HepG2 (cell line): ENCODE measurements around the gene SDK1. TPM values are rescaled to one million over a fixed set of nuclear protein-coding genes. Genes with fewer than 3 reads are reported as not detected.

Experiments
- GPN1 ChIP-seq: sonication (generic); formaldehyde crosslinking; IDR thresholded peaks from 2 replicates; pipeline ENCODE4 v1.5.1; 2020; ENCODE audit warnings: missing genetic modification reagents, borderline replicate concordance
- IRF2 ChIP-seq: IDR thresholded peaks from 2 replicates; pipeline ENCODE4 v1.6.1; 2018; ENCODE audit warnings: missing genetic modification reagents, missing compliant biosample characterization
- SP5 ChIP-seq: IDR thresholded peaks from 2 replicates; pipeline ENCODE4 v1.6.1; 2016; ENCODE audit warnings: low read depth, borderline replicate concordance
- ZHX2 ChIP-seq, 2 experiments: sonication (generic) in 1 of 2; formaldehyde crosslinking in 1 of 2; IDR thresholded peaks; 2 replicates each; pipeline versions ENCODE4 v1.6.1 to v1.9.0; 2014 to 2022; ENCODE audit warnings: antibody characterized with exemption in 1 of 2, borderline replicate concordance in 1 of 2, inconsistent platforms in 1 of 2, low read depth in 1 of 2, missing genetic modification reagents in 1 of 2
- ZNF597 ChIP-seq: sonication (generic); formaldehyde crosslinking; IDR thresholded peaks from 2 replicates; pipeline ENCODE4 v1.5.0; 2020; ENCODE audit warnings: missing genetic modification reagents
- ZNF644 ChIP-seq: IDR thresholded peaks from 2 replicates; pipeline ENCODE4 v1.6.1; 2016; ENCODE audit warnings: low read depth
- ZNF782 ChIP-seq: sonication (generic); formaldehyde crosslinking; IDR thresholded peaks from 2 replicates; pipeline ENCODE4 v1.4.0; 2020; ENCODE audit warnings: missing genetic modification reagents, mild to moderate bottlenecking, borderline replicate concordance
- polyA plus RNA-seq, 8 experiments: library from polyadenylated mRNA; depleted of rRNA in 3 of 8; stranded (reverse) in 7 of 8; unstranded in 1 of 8; fragments of >200 nt; fragmentation: Illumina TruSeq in 4 of 8; extraction: Trizol in 4 of 8; gene quantifications; 2 replicates each; pipeline versions ENCODE4 v1.2.1 to v1.2.3, GENCODE V29; 2011 to 2016; ENCODE audit warnings: low read depth in 4 of 8, missing spikeins in 1 of 8, mixed read lengths in 1 of 8; ENCODE audit not compliant: insufficient read depth in 1 of 8
- total RNA-seq, 5 experiments: library from RNA; depleted of rRNA; stranded (reverse); fragments of >200 nt; fragmentation: Illumina TruSeq; extraction: Trizol; gene quantifications; 2 replicates each; pipeline ENCODE4 v1.2.3, GENCODE V29; 2016; ENCODE audit warnings: low read depth in 1 of 5

Gene SDK1
- total and polyA plus RNA-seq, 2 of the 13 experiments (the other 11 are each of a cell fraction or from before 2014, with no cell fraction given), result 0.35 to 2.4 TPM

- TF ChIP-seq ZHX2 (IDR thresholded peaks at IDR 0.05; ENCODE audit: low read depth), result no peak
- TF ChIP-seq ZHX2 (CRISPR knock-in tag; IDR thresholded peaks at IDR 0.05; ENCODE audit: borderline replicate concordance), result no peak
- TF ChIP-seq SP5 (CRISPR knock-in tag), result no peak
- TF ChIP-seq IRF2 (CRISPR knock-in tag), result no peak
- no peak for TF ChIP-seq ZNF644 (CRISPR knock-in tag)
- no peak for TF ChIP-seq GPN1 (CRISPR knock-in tag)
- TF ChIP-seq ZNF782 (CRISPR knock-in tag), result no peak
- no peak for TF ChIP-seq ZNF597
- TF ChIP-seq, all 625 proteins: peak for 0
These were observed 827.0 kb downstream of the SDK1 start (continued) for GRCh38 chr7:4127909-4128560.
